HG02943 (cell line): ENCODE data around the gene GPR37.

Source experiments
- ATAC-seq: cut with Tn5 transposase; IDR thresholded peaks from one replicate; pipeline ENCODE4 v1.9.1; 2021; ENCODE audit warnings: mild to moderate bottlenecking, low read depth, moderate library complexity; ENCODE audit not compliant: unreplicated experiment

Gene GPR37, protein sequence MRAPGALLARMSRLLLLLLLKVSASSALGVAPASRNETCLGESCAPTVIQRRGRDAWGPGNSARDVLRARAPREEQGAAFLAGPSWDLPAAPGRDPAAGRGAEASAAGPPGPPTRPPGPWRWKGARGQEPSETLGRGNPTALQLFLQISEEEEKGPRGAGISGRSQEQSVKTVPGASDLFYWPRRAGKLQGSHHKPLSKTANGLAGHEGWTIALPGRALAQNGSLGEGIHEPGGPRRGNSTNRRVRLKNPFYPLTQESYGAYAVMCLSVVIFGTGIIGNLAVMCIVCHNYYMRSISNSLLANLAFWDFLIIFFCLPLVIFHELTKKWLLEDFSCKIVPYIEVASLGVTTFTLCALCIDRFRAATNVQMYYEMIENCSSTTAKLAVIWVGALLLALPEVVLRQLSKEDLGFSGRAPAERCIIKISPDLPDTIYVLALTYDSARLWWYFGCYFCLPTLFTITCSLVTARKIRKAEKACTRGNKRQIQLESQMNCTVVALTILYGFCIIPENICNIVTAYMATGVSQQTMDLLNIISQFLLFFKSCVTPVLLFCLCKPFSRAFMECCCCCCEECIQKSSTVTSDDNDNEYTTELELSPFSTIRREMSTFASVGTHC

GRCh38 chr7:124765401-124766352, at the start of gene GPR37:
Gene GPR37, minus strand, starts transcription at chr7:124765792. Its CDS starts 816 bp downstream, at chr7:124764976.
- no peak for ATAC-seq

- ATAC-seq = no peak
These were observed 48.6 kb upstream of the GPR37 start for GRCh38 chr7:124813994-124814798.

- ATAC-seq = no peak
These were observed 47.2 kb upstream of the GPR37 start for GRCh38 chr7:124812764-124813163.

DNA sequence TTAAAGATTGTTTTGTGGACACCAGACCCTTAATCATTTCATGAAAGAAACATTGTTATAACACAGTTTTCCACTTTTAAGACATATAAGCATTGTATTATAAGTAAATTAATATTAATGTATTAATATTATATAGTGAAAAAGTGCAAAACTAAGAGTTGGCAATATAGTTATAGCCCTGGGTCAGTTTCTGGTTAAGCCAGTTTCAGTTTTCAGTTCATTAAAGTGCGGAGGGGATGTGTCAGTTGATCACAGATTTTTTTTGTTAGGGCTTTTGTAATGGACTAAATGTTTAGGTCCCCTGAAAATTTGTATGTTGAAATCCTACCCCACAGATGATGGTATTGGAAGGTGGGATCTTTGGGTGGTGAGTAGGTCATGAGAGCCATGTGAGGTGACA, 45.7 kb upstream of the GPR37 start:
- no peak for ATAC-seq

- no peak for ATAC-seq
These were observed 45.0 kb upstream of the GPR37 start for GRCh38 chr7:124810605-124811004.

DNA sequence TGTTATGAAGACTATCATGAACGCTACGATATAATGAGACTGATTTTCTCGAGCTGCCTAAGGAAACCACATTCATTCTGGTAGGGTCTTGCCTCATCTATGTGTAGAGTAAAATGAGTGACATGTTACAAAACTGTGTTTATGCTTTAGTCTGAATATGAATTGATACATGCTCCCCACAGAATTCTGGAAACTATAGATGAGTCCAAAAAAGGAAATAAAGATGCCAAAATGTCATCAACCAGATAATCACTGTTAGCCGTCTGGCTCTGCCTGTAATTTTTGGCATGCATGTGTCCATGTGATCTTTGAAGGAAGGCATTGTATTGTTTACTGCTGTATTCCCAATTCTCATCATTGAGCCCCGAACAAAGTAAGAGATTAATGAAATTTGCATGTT, 42.6 kb upstream of the GPR37 start:
- ATAC-seq = no peak

DNA sequence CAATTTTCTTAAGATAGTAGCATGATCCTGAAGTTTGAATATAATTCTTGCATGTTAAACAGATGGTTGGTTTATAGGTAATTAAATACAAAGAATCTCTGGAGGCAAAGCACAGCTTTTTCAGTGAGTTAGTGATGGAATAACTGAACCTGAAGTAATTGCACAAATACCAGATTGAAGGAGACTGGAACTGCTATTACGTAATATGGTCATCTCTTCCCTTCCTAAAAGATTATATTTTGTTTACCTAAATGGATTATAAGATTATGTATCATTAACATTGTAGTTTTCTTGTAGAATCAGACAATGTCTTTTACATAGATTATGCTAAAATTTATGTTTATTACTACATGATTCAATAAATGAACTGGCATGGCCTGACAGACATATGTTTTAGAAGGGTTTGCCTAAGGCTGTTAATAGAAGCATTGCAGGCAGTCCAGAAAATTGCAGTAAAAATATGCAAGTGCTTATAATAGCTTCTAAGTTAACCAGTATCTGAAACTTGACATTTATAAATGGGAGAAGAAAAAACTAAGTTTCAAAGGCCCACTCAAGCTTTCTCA, 35.8 kb upstream of the GPR37 start:
- no peak for ATAC-seq

GRCh38 chr7:124800386-124800785, 34.8 kb upstream of the GPR37 start:
- no peak for ATAC-seq

DNA sequence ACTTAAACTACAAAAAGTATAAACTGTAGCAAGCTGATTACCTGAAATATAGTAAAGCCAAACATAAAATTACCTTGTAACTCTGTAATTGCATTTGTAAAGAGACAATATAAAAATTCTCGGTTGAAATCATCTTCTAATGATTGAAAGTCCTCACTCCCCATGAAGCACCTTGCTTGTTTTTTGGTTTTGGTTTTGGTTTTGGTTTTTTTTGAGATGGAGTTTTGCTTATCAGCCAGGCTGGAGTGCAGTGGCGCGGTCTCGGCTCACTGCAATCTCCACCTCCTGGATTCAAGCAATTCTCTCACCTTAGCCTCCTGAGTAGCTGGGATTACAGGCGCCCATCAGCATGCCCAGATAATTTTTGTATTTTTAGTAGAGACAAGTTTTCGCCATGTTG, 33.9 kb upstream of the GPR37 start:
- ATAC-seq = no peak

DNA sequence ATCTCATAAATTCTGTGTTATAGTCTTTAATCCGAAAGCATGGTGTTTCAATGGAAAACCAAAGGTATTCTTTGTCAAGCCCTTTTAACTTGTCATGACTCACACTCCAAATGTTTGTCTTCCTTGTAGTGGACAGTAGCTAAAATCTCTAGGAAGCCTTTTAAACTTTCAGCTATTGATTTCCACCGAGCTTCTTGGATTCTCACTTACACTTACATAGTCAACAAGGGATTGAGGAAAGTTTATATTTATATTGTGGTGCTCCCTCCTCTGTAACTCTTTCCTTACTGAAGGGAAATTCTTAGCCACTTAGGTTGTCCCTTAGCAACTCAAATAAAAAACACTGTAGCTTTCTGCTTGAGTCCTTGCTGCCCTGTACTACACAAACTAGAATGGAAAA, 31.2 kb upstream of the GPR37 start:
- no peak for ATAC-seq

DNA sequence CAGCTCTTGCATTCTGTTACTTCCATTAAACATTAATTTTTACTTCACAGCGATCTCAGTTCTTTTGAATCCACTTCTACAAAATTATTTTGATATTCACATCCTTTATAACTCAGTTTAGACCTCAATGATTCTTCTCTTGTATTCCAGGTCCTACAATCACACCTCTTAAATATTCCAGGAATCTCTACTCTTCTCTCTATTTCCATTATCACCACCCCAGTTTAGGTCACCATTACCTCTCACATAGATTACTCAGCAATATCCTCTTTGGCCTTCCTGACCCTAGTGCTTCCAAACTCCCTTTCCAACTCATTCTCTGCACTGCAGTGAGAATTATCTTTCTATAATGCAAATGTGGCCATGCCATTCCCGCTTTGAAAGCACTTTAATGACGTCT, 27.1 kb upstream of the GPR37 start:
- no peak for ATAC-seq

- no peak for ATAC-seq
These were observed 26.4 kb upstream of the GPR37 start for GRCh38 chr7:124792002-124792401.

DNA sequence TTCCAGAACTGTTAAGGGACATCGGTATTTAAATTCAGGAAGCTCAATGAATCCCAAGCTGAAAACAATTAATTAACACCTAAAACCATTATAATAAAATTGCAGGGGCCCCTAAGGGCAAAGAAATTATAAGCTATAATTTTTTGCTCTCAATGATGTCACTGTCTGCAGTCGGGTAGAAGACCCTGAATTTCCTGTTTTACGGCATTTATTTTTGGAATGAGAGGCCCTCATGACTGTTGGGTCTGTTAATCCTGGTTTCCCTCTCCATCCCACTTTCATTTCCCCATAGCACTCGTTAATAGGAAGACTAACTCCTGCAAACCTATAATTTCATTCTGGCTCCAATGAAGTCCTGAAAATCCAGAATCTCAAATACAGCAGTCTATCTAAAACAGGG, 25.8 kb upstream of the GPR37 start:
- no peak for ATAC-seq

- ATAC-seq = no peak
These were observed 25.1 kb upstream of the GPR37 start for GRCh38 chr7:124790645-124791044.

GRCh38 chr7:124785994-124786393, 20.4 kb upstream of the GPR37 start:
- ATAC-seq = no peak

- no peak for ATAC-seq
These were observed 19.6 kb upstream of the GPR37 start for GRCh38 chr7:124784879-124785818.

GRCh38 chr7:124783271-124783670, 17.7 kb upstream of the GPR37 start:
- ATAC-seq = no peak

GRCh38 chr7:124781907-124782734, 16.5 kb upstream of the GPR37 start:
- ATAC-seq = no peak
